Adrenal gland (tissue), 12 donors: ENCODE results near the gene TBKBP1. TPM values are rescaled to one million over a fixed set of nuclear protein-coding genes. Genes with fewer than 3 reads are reported as not detected.

Source experiments
- DNase-seq, 7 donors: peaks; one replicate each; pipeline ENCODE4 v3.0.0-alpha.2; 2019 to 2020
- H3K27ac ChIP-seq, 5 donors: fragments of 200-600 bp; sonication (generic) in 4 of 5; 1 replicate in 3 of 5; 2 replicates in 2 of 5; pipeline versions ENCODE4 v1.5.1 to v1.8.0; 2016 to 2020; ENCODE audit warnings: mild to moderate bottlenecking in 1 of 5
- H3K27me3 ChIP-seq: fragments of 200-600 bp; 2 replicates; pipeline ENCODE4 v1.8.0; 2021
- H3K36me3 ChIP-seq, 2 donors: fragments of 200-600 bp; replicated peaks in 1 of 2; 1 replicate in 1 of 2; 2 replicates in 1 of 2; pipeline versions ENCODE4 v1.5.1 to v1.8.0; 2018 to 2022
- H3K4me1 ChIP-seq, 2 donors: fragments of 200-600 bp; replicated peaks in 1 of 2; 1 replicate in 1 of 2; 2 replicates in 1 of 2; pipeline versions ENCODE4 v1.5.1 to v1.8.0; 2018 to 2021
- H3K4me3 ChIP-seq, 4 donors: fragments of 200-600 bp; sonication (generic) in 3 of 4; one replicate each; pipeline ENCODE4 v1.5.1; 2016 to 2018
- H3K9me3 ChIP-seq, 3 donors: fragments of 200-600 bp; sonication (generic) in 1 of 3; replicated peaks in 1 of 3; 1 replicate in 2 of 3; 2 replicates in 1 of 3; pipeline versions ENCODE4 v1.5.1 to v1.8.0; 2016 to 2021
- CTCF ChIP-seq, 6 experiments: fragments of 450-650 bp in 4 of 6; fragments of 200-600 bp in 2 of 6; sonication (generic) in 1 of 6; IDR thresholded peaks; 1 replicate in 5 of 6; 2 replicates in 1 of 6; pipeline versions ENCODE4 v1.5.1 to v1.8.0; 2016 to 2021; ENCODE audit warnings: antibody characterized with exemption in 6 of 6, mild to moderate bottlenecking in 2 of 6, moderate library complexity in 1 of 6
- POLR2A ChIP-seq, 2 donors: fragments of 450-650 bp; IDR thresholded peaks; one replicate each; pipeline ENCODE4 v1.6.1; 2017; ENCODE audit warnings: antibody characterized with exemption in 2 of 2, mild to moderate bottlenecking in 2 of 2, moderate library complexity in 1 of 2
- WGBS, 4 donors: extraction: QIAGEN DNeasy Blood & Tissue Kit in 2 of 4; methylation state at CpG; one replicate each; pipeline versions ENCODE4 v1.1.5 to v1.1.7; 2013 to 2017; 5-methylcytosine and 5-hydroxymethylcytosine counted together
- intact Hi-C, 2 donors: fragments of 100-400 bp; cut with DNase I; formaldehyde crosslinking; loops; one replicate each; pipeline versions ENCODE4 v1.14.1 to v1.15.0; 2022 to 2023
- polyA plus RNA-seq, 3 donors: library from polyadenylated mRNA; stranded (reverse); fragments of 200-250 nt in 2 of 3; fragments of 350-450 nt in 1 of 3; fragmentation: Illumina TruSeq in 1 of 3; extraction: RNeasy Lipid Tissue Mini Kit (QIAGEN cat#74804) in 1 of 3; gene quantifications; one replicate each; pipeline ENCODE4 v1.2.3, GENCODE V29; 2013 to 2014
- total RNA-seq, 9 donors: library from RNA; depleted of rRNA in 4 of 9; stranded (reverse); fragments of >200 nt in 4 of 9; fragments of 120-200 nt in 1 of 9; fragmentation: NEBNext Ultra II Directional in 1 of 9; extraction: Animal tissue kit (Norgen Biotek cat#: 25700) in 1 of 9; gene quantifications; one replicate each; pipeline versions ENCODE4 v1.1.0 to v1.2.4, GENCODE V29; 2013 to 2023
- donor health status: healthy with polysubstance abuse.
- donor health status: Bipolar disorder and iron deficiency.
- donor health status: DM: yes; HTN: yes; CAD: no.
- donor health status: DM: no; HTN: no; CAD: no.
- donor health status: DM: no; HTN: no; CAD: no.
- donor health status: DM: yes; HTN: yes; CAD: no.

Gene TBKBP1
- total and polyA plus RNA-seq, 12 donors, result 3.9 to 63.9 (median 11.5) TPM

DNA sequence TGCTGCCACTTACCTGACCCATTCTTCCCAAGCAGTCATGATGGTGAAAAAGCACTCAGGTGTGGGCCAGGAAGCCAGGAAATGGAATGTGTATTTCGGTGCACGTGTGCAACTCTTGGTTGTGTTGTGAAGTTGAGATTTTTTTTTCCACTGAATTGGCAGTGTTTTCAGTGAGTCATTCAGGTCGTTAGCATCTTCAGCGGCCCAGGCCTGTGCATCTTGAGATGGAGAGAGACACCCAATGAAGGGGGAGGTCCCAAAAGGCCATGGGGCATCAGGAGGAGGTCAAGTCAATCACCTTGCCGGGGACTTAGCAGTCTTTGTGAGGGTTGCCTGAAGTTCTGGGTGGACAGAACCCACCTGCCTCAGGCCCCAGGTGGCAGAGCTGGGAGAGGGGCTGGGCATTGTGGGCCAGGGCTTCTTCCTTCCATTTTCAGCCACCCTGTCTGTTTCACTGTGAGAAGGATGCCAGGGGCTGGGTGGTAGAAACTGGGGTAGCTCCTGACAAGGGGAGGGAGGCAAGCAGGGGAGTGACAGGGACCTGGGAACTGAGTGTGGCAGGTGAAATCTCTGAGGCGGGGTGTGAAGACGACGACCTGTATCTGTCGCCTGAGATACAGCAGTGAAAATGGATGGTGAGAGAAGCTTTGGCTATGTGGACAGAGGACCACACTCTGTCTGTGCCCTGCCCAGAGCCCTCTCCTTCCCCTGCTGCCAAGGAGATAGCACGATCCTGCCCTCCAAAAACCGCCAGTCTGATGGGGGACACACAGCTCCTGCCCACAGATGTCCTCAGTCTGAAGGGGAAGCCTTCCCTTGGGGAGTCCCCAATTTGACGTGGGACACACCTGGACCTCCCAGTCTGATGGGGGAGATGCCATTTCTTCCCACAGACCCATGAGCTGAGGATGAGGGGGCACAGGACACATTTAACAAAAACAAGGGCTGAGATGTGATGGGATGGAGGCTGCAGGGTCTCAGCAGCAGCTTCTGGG is 11.9 kb downstream of the TBKBP1 start:
- TF ChIP-seq POLR2A (IDR thresholded peaks at IDR 0.05) (no peak), CTCF (IDR thresholded peaks at IDR 0.05) (no peak)
- no peak for DNase-seq
- Histone ChIP-seq H3K27ac (no peak overlapping the region), H3K36me3 (peaks cover 0 to 13% of the 10 kb centered on the region in 2 donors), H3K4me1 (peaks cover 0 to 9% of the 10 kb centered on the region in 2 donors), H3K4me3 (no peak overlapping the region), H3K9me3 (no peaks in the 10 kb centered on the region), H3K27me3 (no peaks in the 10 kb centered on the region)
- intact Hi-C loops, result loop anchor here in 1 of 2 donors (10.0 kb wide), 1 partner anchor 79 kb away; no protein-coding TSS in a partner anchor
- WGBS, 4 donors, result 60 to 79% (median 75%) methylated on average over 9 to 12 of the region's 12 CpGs

DNA sequence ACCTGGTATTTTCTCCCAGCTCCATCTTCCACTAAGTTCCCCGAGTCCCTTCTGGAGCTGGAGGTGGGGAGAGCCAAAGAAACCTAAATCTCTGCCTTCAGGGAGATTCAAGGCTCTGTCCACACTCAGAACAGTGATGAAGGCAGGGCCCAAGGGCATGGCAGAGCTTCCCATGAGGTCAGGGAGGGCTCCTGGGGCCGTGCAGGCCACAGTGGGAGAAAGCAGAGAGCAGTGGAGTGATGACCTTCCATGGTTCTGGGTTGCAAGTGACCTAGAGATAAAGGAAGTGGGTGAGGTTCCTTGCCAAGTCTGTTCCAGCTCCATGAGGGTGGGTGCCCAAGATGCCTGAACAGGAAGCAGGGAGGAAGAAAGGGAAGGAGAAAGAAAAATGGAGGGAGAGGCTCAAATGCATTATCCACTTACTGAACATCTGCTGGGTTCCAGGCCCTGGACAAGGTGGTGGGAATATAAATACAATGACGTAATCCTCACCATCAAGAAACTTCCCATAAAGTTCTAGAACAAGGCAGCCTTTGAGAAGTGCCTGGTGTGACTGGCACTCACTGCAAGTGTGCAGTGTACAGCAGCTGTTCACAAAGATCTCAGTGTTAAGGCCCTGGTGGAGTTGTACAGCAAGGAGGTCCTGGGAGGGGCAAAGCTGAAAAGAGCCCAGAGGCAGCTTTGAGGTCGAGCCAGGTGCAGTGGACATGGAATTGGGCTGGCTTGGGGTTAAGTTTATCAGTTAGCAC is 13.3 kb downstream of the TBKBP1 start:
- intact Hi-C loops, result loop anchor here in 1 of 2 donors (10.0 kb wide), 1 partner anchor 78 kb away; no protein-coding TSS in a partner anchor
- Histone ChIP-seq H3K4me1 (peaks cover 0 to 9% of the 10 kb centered on the region in 2 donors), H3K9me3 (no peaks in the 10 kb centered on the region), H3K4me3 (no peak overlapping the region), H3K36me3 (peaks cover 0 to 15% of the 10 kb centered on the region in 2 donors), H3K27me3 (no peaks in the 10 kb centered on the region), H3K27ac (no peak overlapping the region)
- no peak for DNase-seq
- TF ChIP-seq POLR2A (IDR thresholded peaks at IDR 0.05) (no peak), CTCF (IDR thresholded peaks at IDR 0.05) (no peak)
- 68 to 97% (median 75%) methylated on average over 3 to 4 of the region's 4 CpGs for WGBS, 4 donors

DNA sequence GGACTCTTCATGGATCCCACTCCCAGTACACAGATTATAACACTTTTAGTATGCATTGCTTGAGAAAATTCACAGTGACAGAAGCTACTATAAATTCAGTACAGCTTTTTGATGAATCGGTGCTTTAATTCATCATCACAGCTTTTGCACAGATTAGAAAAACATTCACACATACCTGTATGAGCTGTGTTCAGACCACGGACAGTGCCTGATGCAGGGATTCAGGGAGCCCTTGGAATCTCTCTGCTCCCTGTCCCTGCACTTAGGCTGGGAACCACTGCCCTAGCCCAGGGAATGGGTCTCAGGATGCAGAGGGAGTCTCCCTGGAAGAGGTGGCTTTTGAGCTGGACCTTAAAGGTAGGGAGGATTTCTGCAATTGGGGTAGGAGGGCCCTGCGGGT is 13.9 kb downstream of the TBKBP1 start:
- Histone ChIP-seq H3K27me3 (no peaks in the 10 kb centered on the region), H3K27ac (no peak overlapping the region), H3K4me1 (peaks cover 0 to 9% of the 10 kb centered on the region in 2 donors), H3K4me3 (no peak overlapping the region), H3K9me3 (no peaks in the 10 kb centered on the region), H3K36me3 (peaks cover 0 to 15% of the 10 kb centered on the region in 2 donors)
- 75 to 86% (median 82%) methylated on average over 2 to 3 of the region's 3 CpGs for WGBS, 4 donors
- TF ChIP-seq POLR2A (IDR thresholded peaks at IDR 0.05) (no peak), CTCF (IDR thresholded peaks at IDR 0.05) (no peak)
- no peak for DNase-seq
- intact Hi-C loops, result loop anchor here in 1 of 2 donors (10.0 kb wide), 1 partner anchor 77 kb away; no protein-coding TSS in a partner anchor
